OCI-LY1 (cell line): ENCODE results near the gene YBX2.

Experiments
- H2AFZ ChIP-seq: fragments of 200-600 bp; sonication (generic), shearing (Covaris generic); 2 replicates; pipeline ENCODE4 v1.6.0; 2014; ENCODE audit warnings: antibody characterized with exemption, mild to moderate bottlenecking, low read length
- H3F3A ChIP-seq: fragments of 200-600 bp; sonication (generic), shearing (Covaris generic); 2 replicates; pipeline ENCODE4 v1.6.0; 2014; ENCODE audit warnings: mild to moderate bottlenecking, antibody characterized with exemption, low read length, moderate library complexity; ENCODE audit not compliant: insufficient read depth
- H3K27ac ChIP-seq: fragments of 200-600 bp; sonication (generic); 2 replicates; pipeline ENCODE4 v1.5.1; 2014; ENCODE audit warnings: low read length, mixed run types, mild to moderate bottlenecking, low read depth; ENCODE audit not compliant: poor library complexity, severe bottlenecking
- H3K27me3 ChIP-seq: fragments of 200-600 bp; sonication (generic); 2 replicates; pipeline ENCODE4 v1.6.0; 2014; ENCODE audit warnings: antibody characterized with exemption, mild to moderate bottlenecking, low read length, moderate library complexity; ENCODE audit not compliant: insufficient read depth
- H3K36me3 ChIP-seq: fragments of 200-600 bp; sonication (generic); 2 replicates; pipeline ENCODE4 v1.6.1; 2014; ENCODE audit warnings: mild to moderate bottlenecking, antibody characterized with exemption, low read length, moderate library complexity, mixed read lengths; ENCODE audit not compliant: insufficient read depth
- H3K4me1 ChIP-seq: fragments of 200-600 bp; sonication (generic); 2 replicates; pipeline ENCODE4 v1.5.1; 2014; ENCODE audit warnings: mild to moderate bottlenecking, low read length, moderate library complexity; ENCODE audit not compliant: insufficient read depth, severe bottlenecking
- H3K4me2 ChIP-seq: fragments of 200-600 bp; sonication (generic), shearing (Covaris generic); 2 replicates; pipeline ENCODE4 v1.6.1; 2014; ENCODE audit warnings: low read length
- H3K4me3 ChIP-seq: fragments of 200-600 bp; sonication (generic); 2 replicates; pipeline ENCODE4 v1.5.1; 2014; ENCODE audit warnings: low read length, low read depth, mild to moderate bottlenecking, mixed read lengths; ENCODE audit not compliant: poor library complexity, severe bottlenecking
- H3K79me2 ChIP-seq: fragments of 200-600 bp; shearing (Covaris generic); 2 replicates; pipeline ENCODE4 v1.6.1; 2016; ENCODE audit warnings: mixed run types, low read length, mixed read lengths; ENCODE audit not compliant: insufficient read depth
- H3K9ac ChIP-seq: fragments of 200-600 bp; sonication (generic), shearing (Covaris generic); 2 replicates; pipeline ENCODE4 v1.6.1; 2014; ENCODE audit warnings: mild to moderate bottlenecking, low read length, mixed read lengths
- H3K9me2 ChIP-seq: fragments of 200-600 bp; sonication (generic), shearing (Covaris generic); 2 replicates; pipeline ENCODE4 v1.6.1; 2014; ENCODE audit warnings: low read depth, mild to moderate bottlenecking, low read length, mixed read lengths
- H3K9me3 ChIP-seq: fragments of 200-600 bp; shearing (Covaris generic); 2 replicates; pipeline ENCODE4 v1.6.1; 2014; ENCODE audit warnings: low read length, mixed read lengths
- H4K20me1 ChIP-seq: fragments of 200-600 bp; sonication (generic), shearing (Covaris generic); 2 replicates; pipeline ENCODE4 v1.6.0; 2016; ENCODE audit warnings: mild to moderate bottlenecking, low read length; ENCODE audit not compliant: insufficient read depth
- EZH2 ChIP-seq: fragments of 200-600 bp; sonication (generic), shearing (Covaris generic); IDR thresholded peaks from 2 replicates; pipeline ENCODE4 v1.8.0; 2017; ENCODE audit warnings: borderline replicate concordance, mixed run types, mild to moderate bottlenecking, antibody characterized with exemption, low read length, moderate library complexity, mixed read lengths
- TF ChIP-seq, protein P1 (sequence below): fragments of 200-600 bp; sonication (generic), shearing (Covaris generic); IDR thresholded peaks from 2 replicates; pipeline ENCODE4 v1.5.1; 2017; ENCODE audit warnings: mild to moderate bottlenecking, antibody characterized with exemption, low read length, moderate library complexity, mixed read lengths

Gene YBX2

DNA sequence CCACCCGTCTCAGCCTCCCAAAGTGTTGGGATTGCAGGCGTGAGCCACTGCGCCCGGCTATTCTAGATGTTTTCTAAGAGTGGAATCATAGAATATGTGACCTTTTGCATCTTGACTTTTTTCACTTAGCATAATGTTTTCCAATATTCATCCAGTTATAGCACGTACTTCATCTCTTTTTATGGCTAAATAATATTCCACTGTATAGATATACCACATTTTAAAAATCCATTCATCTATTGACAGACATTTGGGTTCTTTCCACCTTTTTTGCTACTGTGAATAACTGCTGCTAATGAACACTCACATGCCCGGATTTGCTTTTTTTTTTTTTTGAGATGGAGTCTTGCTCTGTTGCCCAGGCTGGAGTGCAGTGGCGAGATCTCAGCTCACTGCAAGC lies 9.7 kb upstream of the YBX2 start:
- Histone ChIP-seq H3F3A (no peaks in the 10 kb centered on the region), H3K36me3 (peaks cover 15% of the 10 kb centered on the region), H3K4me1 (peaks cover 11% of the 10 kb centered on the region), H3K27me3 (no peaks in the 10 kb centered on the region), H3K9ac (no peak overlapping the region), H3K9me2 (no peaks in the 10 kb centered on the region), H3K9me3 (no peaks in the 10 kb centered on the region), H3K4me3 (no peak overlapping the region), H3K79me2 (peaks cover 12% of the 10 kb centered on the region), H3K4me2 (no peak overlapping the region), H3K27ac (no peak overlapping the region), H2AFZ (no peak overlapping the region), H4K20me1 (no peaks in the 10 kb centered on the region)
- no peak for TF ChIP-seq EZH2
- TF ChIP-seq, protein P1, sequence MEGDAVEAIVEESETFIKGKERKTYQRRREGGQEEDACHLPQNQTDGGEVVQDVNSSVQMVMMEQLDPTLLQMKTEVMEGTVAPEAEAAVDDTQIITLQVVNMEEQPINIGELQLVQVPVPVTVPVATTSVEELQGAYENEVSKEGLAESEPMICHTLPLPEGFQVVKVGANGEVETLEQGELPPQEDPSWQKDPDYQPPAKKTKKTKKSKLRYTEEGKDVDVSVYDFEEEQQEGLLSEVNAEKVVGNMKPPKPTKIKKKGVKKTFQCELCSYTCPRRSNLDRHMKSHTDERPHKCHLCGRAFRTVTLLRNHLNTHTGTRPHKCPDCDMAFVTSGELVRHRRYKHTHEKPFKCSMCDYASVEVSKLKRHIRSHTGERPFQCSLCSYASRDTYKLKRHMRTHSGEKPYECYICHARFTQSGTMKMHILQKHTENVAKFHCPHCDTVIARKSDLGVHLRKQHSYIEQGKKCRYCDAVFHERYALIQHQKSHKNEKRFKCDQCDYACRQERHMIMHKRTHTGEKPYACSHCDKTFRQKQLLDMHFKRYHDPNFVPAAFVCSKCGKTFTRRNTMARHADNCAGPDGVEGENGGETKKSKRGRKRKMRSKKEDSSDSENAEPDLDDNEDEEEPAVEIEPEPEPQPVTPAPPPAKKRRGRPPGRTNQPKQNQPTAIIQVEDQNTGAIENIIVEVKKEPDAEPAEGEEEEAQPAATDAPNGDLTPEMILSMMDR: no peak

DNA sequence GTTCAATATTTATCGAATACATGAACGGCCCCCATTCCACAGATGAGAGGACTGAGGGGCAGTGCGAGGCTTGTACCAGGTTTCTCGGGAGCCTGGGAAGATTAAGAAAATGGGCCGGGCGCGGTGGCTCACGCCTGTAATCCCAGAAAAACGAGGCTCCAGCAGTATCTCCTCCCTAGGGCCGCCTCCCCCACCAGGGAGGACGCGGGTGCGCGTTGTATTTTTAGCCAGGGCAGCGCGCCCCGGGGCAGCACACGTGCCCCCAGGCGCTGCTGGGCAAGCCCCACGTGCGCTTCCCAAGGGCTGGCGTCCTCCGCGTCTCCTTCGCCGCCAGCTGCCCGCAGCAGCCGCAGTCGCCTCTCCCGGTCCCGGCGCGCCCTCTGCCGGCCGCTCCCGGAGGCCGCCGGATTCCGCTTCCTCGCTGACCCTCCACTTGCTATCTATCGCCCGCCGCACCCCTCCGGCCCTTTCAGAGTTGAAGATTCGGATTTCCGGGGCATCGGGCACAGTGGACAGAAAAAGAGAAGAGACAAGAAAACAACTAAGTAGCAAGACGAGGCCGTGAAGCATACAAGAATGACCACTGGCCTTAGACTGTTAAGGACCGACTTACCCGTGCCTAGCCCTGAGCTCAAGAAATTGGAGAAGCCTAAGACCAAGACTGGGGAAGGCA lies 1.9 kb upstream of the YBX2 start:
- TF ChIP-seq, protein P1: peak; percentile 95
- TF ChIP-seq EZH2: no peak
- Histone ChIP-seq H3K27ac (no peak overlapping the region), H3K9me3 (no peaks in the 10 kb centered on the region), H3K4me1 (peaks cover 19% of the 10 kb centered on the region), H4K20me1 (no peaks in the 10 kb centered on the region), H3K36me3 (no peaks in the 10 kb centered on the region), H3F3A (no peaks in the 10 kb centered on the region), H3K9ac (no peak overlapping the region), H3K79me2 (no peaks in the 10 kb centered on the region), H3K27me3 (no peaks in the 10 kb centered on the region), H3K9me2 (no peaks in the 10 kb centered on the region), H3K4me2 (peak overlapping the region; percentile 42; the same call in 1 of the 2 replicates), H2AFZ (no peak overlapping the region), H3K4me3 (no peak overlapping the region)

DNA sequence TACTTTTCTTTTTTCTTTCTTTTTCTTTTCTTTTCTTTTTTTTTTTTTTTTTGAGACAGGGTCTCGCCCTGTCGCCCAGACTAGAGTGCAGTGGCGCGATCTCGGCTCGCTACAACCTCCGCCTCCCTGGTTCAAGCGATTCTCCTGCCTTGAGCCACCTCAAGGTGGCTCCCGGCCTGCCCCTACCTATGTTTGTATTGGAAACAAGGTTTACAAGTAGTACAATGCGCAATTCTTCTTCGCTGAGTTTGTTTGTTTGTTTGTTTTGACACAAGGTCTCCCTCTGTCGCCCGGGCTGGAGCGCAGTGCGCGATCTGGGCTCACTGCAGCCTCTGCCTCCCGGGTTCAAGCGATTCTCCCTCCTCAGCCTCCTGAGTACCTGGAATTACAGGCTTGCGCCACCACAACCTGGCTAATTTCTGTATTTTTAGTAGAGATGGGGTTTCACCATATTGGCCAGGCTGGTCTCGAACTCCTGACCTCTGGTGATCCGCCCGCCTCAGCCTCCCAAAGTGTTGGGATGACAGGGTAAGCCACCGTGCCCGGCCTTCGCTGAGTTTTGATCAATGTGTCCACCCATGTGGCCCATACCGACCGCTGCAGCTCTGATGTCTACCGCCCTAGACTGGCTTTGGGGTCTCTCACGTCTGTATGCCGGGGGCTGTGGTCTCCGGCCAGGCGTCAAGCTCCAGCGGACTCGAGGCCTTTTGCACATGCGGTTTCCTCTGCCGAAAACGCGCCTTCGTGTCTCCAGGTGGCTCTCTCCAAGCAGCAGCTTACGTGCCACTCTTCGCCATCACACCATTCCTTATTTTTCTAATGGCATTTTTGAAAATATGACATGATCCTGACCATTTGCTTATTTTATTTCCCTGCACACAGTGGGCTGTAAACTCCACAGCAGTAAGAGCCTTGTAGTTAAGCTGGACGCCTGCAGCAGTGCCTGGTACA lies 1.1 kb upstream of the YBX2 start:
- H3K27ac ChIP-seq: no peak overlapping the region
- no peaks in the 10 kb centered on the region for H3F3A ChIP-seq
- H4K20me1 ChIP-seq: no peaks in the 10 kb centered on the region
- H3K4me3 ChIP-seq: peak overlapping the region; percentile 38
- peaks cover 19% of the 10 kb centered on the region for H3K4me1 ChIP-seq
- H3K9ac ChIP-seq: no peak overlapping the region
- H3K27me3 ChIP-seq: no peaks in the 10 kb centered on the region
- H2AFZ ChIP-seq: no peak overlapping the region
- H3K9me2 ChIP-seq: no peaks in the 10 kb centered on the region
- H3K9me3 ChIP-seq: no peaks in the 10 kb centered on the region
- TF ChIP-seq, protein P1: no peak
- no peak for TF ChIP-seq EZH2
- H3K4me2 ChIP-seq: peak overlapping the region; percentile 63
- no peaks in the 10 kb centered on the region for H3K36me3 ChIP-seq
- no peaks in the 10 kb centered on the region for H3K79me2 ChIP-seq
